ENCODE measurements around the gene SLC25A36.
A peak's percentile ranks its signal among the peaks of the same experiment; 100 is the strongest.
"Not testable (repeated sequence)": the region's sequence is repeated elsewhere in the genome, so short reads cannot be mapped to it uniquely, and the experiment has no call there.

The SLC25A36 gene

DNA sequence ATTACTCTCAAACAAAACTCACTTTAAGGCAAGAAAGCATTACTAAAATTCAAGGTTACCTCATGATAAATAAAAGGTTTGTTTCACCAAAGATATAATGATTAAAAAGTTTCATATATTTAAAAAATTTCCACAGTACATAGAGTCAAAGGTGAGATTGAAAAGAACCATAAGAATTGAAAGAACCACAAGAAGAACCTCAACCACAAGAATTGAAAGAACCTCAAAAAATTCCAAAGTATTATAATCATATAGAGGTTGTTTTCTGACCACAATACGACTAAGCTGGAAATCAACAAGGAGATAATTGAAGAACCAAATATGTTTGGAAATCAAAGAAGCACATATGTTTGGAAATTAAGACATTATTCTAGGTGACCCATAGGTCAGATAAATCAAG lies 52.7 kb downstream of the SLC25A36 start:
- DNase-seq (ENCODE audit: low read depth in 2 of 2): no peak

DNA sequence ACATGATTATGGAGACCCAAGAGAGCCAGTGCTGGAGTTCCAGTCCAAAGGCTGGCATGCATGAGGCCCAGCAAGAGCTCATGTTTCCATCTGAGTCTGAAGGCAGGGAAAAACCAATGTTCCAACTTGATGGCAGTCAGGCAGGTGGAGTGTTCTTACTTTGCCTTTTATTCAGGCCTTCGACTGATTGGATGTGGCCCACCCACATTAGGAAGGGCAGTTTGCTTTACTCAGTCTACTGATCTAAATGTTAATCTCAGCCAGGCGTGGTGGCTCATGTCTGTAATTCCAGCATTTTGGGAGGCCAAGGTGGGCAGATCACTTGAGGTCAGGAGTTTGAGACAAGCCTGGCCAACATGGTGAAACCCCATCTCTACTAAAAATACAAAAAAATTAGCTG lies 53.2 kb downstream of the SLC25A36 start:
- DNase-seq (ENCODE audit: low read depth in 2 of 2): not testable (repeated sequence)

DNA sequence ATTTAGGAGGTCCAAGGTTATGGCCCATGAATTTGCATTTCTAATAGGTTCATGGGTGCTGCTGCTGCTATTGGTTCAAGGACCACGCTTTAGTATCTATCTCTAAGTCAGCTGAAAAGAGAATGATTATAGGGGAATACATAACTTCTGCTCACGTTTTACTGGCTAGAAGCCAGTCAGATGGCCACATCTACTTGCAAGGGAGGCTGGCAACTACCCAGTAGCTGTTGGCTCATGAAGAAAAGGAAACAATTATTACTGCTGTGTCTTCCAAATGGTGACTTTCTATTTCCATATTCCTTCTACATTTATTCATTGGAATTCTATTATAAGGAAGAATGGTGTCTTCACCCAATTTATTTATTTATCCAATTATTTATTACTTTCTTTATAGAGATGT lies 54.2 kb downstream of the SLC25A36 start:
- no peak for DNase-seq (ENCODE audit: low read depth in 2 of 2)

DNA sequence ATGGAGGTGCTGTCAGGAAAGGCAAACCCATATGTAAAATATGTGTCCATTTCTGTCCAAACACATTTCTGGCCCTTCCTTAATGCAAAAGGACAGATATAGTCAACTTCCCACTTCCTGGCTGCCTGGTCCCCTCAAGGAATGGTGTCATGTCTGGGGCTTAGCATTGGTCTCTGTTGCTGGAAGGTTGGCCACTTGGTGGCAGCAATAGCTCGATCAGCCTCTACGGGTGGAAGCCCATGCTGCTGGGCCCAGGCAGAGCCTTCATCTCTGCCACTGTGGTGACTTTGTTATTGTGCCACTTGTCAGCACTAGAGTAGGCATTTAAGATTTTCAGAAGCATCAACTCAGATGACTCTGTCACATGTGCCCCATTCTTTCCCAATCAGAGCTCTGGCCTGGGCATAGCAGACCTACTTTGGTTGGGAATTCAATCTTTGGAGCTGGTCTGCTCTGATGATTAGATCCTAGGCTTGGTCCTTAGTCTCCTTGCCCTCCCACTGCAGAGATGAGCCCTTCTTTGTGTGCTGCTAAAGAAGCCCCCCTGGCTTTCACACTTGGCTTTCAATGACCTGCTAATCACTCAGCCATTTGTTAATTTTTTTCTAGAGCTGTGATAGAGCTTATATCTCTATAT lies 58.5 kb downstream of the SLC25A36 start:
- DNase-seq (ENCODE audit: low read depth in 2 of 2): peak; percentile 8 to 28

DNA sequence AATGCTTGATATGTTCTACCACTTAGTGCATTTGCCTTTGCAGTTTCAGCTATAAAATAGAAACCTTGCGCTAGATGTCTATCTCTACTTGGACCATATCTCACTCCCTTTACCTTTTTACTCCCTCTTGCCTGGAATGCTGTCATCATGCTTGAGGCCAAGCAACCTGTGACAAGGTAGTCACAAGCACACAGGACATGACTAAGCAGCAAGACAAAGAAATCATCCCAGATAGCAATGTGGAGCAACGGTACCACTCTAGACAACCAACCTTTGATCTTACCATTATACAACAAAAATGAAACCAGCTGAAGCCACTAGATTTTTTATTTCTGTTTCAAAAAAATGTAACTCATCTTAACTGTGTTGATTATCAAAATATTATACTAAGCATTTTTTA lies 59.0 kb downstream of the SLC25A36 start:
- DNase-seq (ENCODE audit: low read depth in 2 of 2): no peak

DNA sequence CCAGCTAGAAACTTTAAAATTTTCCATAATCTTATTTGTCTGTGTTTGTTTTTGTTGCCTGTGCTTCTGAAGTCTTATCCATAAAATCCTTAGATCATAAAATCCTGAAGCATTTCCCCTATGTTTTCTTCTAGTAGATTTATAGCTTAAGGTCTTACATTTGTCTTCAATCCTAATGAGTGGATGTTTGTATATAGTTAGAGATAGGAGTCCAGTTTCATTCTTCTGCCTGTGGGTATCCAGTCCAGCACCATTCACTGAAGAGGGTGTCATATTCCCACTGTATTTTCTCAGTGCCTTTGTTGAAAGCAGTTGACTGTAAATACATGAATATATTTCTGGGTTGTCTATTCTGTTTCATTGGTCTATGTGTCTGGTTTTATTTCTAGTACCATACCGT lies 64.7 kb downstream of the SLC25A36 start:
- no peak for DNase-seq (ENCODE audit: low read depth in 2 of 2)

DNA sequence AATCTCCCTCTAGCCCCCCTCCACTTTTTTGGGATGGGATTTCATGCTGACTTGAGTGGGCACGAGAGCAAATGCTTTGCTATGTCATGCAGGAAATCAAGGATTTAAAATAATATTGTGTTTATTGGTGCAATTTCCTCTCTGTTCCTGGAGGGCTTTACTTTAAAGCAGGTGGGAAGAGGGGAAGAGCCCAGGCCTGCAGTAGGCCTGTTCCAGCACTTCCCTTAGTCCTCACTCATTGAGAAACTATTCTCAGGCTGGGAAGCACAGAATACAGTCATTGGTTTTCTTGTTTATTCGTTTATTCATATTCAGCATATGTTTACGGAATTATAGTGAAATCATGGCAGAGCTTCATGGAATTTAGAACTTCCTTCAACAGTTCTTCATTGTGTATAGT lies 67.9 kb downstream of the SLC25A36 start:
- no peak for DNase-seq (ENCODE audit: low read depth in 2 of 2)

DNA sequence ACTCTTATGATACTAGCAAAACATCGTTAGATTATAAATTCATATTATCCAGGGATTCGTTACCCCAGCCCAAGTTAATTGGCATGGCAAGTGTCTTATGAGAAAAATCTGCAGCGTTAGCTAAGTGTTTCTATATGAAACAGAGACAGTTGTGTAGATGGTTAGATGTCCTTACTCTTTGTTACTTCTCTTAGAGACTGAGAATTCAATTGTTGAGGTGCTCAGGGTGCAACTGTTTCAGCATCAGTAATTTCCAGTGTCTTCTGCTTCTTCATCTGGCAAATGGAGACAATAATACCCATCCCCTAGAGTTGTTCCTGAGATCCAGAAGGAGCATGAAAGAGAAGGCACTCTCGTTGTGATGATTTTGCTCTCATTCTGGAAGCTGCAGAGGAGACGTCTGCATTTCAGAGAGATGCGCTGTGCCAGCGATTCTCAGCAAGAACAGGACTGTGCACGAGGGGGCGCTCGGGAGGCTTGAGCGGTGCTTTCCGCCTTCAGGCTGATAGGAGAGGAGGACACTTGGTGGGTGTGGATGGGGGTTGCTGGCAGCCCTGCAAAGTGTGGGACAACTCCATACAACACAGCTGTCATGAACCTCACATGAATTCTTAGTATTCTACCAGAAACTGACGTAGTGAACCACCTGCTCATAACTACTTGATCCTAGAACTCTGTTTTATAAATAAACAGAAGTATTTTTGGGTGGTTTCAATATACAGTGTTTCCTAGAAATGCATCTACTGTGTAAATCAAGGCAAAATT lies 69.8 kb downstream of the SLC25A36 start:
- DNase-seq (ENCODE audit: low read depth in 2 of 2): peak; percentile 53 to 66

DNA sequence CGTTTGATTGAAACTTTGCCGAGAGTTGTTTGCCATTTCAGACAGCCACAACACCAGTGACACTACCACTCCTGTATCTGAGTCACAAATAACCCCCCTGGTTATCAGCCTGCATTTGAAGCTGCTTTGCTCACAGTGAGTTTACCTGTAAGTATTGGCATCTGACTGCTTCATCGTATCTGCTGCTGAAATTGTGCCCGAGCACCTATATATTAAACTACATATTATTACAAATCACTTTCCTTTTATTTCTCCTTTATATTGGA lies 70.3 kb downstream of the SLC25A36 start:
- no peak for DNase-seq (ENCODE audit: low read depth in 2 of 2)

DNA sequence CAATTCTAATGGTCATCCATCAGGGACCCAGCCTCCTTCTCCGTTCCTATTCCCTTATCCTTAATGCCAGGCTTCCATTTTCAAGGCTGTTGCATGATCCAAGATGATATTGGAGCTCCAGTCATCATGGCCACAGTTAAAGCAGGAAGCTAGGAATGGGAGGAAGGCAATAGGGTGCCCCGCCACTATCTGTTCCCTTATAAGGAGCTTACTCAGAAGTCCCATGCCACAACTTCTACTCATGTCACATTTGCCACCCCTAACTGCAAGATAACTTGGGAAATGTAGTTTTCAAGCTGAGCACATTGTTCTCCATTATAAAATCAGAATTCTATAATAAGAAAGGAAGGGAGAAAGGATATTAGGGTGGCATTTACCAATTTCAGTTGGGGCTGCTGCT lies 70.9 kb downstream of the SLC25A36 start:
- no peak for DNase-seq (ENCODE audit: low read depth in 2 of 2)

DNA sequence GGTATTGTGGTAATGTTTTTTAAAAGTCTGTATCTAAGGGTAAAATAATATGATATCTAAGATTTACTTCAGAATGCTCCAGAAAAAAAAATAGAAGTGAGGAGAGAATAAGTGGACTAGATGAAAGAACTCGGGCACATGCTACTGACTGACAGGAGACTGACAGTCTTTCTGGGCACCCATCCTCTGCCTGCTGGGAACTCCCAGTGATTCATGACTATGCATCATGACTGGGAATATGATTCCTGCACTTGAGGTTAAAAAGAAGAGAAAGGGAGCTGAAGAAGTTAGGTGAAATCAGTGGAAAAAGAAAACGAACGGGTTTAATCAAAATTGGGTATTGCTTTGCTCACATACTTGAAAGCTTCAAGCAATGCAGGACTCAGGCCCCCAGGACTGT lies 73.8 kb downstream of the SLC25A36 start:
- no peak for DNase-seq (ENCODE audit: low read depth in 2 of 2)

DNA sequence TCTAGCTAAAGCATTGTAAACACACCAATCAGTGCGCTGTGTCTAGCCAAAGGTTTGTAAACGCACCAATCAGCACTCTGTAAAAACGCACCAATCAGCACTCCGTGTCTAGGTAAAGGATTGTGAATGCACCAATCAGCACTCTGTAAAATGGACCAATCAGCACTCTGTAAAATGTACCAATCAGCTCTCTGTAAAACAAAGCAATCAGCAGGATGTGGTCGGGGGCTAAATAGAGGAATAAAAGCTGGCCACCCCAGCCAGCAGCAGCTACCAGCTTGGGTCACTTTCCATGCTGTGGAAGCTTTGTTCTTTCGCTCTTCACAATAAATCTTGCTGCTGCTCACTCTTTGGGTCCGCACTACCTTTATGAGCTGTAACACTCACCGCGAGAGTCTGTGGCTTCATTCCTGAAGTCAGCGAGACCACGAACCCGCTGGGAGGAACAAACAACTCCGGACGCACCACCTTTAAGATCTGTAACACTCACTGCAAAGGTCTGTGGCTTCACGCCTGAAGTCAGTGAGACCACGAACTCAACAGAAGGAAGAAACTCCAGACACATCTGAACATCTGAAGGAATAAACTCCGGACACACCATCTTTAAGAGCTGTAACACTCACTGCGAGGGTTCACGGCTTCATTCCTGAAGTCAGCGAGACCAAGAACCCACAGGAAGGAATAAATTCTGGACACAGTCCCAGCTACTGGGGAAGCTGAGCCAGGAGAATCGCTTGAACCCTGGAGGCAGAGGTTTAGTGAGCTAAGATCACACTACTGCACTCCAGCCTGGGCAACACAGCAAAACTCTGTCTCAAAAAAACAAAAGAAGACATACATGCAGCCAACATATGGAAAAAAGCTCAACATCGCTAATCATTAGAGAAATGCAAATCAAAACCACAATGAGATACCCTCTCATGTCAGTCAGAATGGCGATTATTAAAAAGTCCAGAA lies 76.0 kb downstream of the SLC25A36 start:
- not testable (repeated sequence) for DNase-seq (ENCODE audit: low read depth in 2 of 2)

DNA sequence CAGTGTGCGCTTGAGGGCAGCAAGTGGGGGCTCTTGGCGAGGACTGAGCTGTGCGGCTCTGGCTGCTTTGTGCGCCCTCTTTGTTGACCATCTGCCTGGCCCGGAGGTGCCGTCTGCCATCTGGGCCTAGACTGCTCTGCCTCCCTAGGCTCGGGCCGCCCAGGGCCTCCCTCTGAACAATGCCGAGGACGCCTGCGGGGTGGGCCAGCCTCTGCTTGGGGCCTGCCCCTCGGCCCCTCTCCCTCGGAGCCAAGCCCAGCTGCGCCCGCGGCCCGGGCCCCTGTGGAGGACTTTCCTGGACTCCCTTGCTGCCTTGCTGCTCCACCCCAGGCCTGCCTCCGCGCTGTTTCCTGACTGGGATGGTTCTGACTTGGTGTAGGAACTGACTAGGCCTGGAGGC lies 77.6 kb downstream of the SLC25A36 start:
- no peak for DNase-seq (ENCODE audit: low read depth in 2 of 2)

DNA sequence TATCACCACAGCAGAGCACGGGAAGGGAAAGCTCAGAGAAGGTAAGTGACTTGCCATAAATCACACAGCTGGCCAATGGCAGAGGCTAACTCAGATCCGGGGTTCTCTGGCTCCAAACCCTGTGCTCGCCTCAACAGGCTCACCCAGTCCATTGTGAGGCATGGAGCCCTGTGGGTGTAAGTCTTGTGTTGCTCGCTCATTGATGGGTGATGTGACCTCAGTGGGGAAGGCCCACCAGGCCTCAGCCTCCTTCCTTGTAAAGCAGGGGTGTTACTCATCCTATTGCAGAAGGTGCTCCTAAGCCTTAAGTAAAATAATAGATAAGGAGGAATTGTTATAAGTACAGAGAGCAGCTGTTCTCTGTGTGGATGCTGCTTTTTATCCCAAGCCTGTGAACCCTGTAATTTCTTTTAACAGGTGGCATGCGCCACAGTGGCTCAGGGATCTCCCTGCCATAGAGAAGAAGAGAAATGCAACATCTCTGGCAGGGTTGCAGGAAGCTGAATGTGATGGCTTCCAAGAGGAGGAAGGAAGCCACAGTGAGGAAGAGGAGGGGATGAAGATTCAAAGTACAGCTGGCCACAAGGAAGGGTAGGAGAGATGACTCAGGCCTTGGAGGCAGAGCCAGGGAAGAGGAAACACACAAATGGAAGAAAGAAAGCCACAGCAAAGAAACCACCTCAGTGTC lies 78.7 kb downstream of the SLC25A36 start:
- DNase-seq (ENCODE audit: low read depth in 2 of 2): no peak

DNA sequence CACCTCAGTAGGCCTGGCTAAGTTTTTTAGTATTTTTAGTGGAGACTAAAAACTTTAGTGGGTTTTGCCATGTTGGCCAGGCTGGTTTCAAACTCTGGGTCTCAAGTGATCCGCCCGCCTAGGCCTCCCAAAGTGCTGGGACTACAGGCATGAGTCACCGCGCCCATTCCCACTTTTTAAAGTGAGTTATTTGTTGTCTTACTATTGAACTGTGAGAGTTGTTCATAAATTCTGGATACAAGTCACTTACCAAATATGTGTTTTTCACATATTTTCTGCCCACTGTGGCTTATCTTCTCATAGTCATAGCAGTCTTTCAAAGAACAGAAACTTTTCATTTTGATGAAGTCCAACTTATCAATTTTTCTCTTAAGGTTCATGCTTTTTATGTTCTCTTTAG lies 79.6 kb downstream of the SLC25A36 start:
- DNase-seq (ENCODE audit: low read depth in 2 of 2): no peak

Measured in stimulated activated CD4-positive, alpha-beta T cell treated with anti-CD3 and anti-CD28 coated beads, Interleukin-1b, Interleukin-23, amount 100 ng/mL, for 4 hours (primary cell).